Measurements from ENCODE around the gene GPR35.

The GPR35 gene, protein sequence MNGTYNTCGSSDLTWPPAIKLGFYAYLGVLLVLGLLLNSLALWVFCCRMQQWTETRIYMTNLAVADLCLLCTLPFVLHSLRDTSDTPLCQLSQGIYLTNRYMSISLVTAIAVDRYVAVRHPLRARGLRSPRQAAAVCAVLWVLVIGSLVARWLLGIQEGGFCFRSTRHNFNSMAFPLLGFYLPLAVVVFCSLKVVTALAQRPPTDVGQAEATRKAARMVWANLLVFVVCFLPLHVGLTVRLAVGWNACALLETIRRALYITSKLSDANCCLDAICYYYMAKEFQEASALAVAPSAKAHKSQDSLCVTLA

DNA sequence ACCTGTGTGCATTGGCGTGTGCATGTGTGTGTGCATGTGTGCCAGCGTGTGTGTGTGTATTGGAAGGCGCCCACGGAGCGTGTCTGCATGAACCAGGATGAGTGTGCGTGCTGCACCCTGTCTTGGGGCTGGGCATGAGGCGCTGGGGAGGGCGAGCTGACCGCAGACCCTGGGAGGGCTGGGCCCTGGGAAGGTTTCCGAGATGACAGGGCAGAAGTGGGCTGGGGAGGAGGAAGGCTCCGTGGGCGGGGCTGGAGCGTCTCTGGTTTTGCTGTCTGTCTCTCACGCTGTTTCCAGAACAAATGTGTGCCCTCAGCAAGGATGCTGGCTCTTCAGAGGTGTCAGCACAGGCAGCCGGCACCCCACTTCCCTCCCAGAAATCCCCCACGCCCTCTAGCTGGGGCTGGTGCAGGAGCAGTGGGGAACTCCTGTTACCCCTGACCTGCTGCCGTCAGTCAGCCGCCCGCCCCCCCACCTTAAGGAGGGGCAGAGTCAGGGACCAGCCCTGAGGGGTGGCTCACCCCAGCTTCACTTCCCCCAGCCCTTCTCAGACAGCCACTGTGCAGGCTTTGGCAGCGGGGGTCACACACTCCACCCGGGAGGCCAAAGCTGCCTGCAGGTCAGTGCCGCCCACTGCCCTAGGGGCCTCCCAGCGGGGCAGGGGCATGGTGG lies at the start of gene GPR35:
Gene GPR35 (plus strand): TSS at position 531 of the 672 bp plus-strand sequence. CDS start 4,473 bp downstream, outside the sequence.
- DNase-seq, result no peak

DNA sequence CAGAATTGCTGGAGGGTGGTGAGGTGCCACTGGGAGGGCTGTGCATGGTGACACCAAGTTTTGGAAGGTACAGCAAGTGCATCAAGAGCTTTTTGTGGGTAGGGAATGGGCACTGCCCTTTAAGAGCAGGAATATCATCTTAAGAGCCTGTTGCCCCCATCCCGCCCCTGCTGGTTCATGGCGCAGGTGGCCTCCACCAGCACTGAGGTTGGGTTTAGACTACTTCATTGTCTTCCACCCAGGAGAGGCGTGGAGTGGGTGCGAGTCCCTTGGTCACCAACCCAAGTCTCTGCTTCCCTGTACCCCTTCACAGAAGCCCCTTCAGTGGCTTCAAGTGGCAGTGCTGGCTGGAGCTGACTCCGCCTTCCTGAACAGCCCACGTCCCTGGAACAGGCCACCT lies 49.2 kb upstream of the GPR35 start:
- DNase-seq, result no peak

DNA sequence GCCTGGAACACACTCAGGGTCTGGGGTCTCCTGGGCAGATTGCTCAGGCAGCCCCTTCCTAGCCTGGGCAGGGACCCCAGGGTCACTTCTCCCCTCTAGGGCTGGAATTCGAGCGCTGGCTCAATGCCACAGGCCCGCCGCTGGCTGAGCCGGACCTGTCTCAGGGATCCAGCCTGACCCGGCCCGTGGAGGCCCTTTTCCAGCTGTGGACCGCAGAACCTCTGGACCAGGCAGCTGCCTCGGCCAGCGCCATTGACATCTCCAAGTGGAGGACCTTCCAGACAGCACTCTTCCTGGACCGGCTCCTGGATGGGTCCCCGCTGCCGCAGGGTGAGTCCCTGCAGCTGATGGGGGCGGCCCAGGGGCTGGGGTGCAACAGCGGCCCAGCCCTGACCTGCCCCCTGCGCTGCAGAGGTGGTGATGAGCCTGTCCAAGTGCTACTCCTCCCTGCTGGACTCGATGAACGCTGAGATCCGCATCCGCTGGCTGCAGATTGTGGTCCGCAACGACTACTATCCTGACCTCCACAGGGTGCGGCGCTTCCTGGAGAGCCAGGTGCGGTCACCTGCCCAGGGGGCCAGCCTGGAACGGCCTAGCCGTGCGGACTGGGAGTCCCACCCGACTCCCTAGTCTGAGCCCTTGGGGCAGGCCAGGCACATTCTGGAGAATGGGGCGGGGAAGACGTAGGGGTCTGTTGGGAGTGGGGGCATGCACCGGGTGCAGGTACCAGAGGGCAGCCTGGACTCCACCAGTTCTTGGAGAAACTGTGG lies 48.7 kb upstream of the GPR35 start:
- no peak for DNase-seq

DNA sequence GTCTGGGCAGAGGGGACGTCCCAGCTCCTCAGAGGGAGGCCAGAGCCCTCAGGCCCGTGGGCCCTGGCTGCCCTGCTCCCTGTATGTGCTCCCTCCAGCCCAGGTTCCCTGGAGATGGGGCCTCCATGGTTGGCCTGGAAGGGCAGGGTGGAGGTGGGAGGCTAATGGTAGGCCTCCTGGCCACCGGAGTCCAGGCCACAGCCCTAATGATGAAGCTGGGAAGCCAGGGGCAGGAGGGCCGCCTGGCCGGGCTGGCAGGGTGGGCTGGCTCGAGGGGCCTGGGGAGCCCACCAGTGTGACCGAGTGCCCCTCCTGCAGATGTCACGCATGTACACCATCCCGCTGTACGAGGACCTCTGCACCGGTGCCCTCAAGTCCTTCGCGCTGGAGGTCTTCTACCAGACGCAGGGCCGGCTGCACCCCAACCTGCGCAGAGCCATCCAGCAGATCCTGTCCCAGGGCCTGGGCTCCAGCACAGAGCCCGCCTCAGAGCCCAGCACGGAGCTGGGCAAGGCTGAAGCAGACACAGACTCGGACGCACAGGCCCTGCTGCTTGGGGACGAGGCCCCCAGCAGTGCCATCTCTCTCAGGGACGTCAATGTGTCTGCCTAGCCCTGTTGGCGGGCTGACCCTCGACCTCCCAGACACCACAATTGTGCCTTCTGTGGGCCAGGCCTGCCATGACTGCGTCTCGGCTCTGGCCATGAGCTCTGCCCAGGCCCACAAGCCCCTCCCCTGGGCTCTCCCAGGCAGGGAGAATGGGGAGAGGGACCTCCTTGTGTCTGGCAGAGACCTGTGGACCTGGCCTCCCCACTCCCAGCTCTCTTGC lies 47.8 kb upstream of the GPR35 start:
- DNase-seq, result no peak

DNA sequence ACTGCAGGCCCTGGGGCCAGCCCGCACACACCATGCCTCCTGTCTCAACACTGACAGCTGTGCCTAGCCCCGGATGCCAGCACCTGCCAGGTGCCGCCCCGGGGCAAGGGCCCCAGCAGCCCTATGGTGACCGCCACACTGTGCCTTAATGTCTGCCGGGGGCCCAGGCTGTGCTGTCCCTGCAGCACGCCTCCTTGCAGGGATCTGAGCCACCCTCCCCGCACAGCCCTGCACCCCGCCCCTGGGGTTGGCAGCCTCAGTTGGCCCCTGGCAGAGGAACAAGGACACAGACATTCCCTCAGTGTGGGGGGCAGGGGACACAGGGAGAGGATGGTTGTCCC lies 47.2 kb upstream of the GPR35 start:
- DNase-seq, result no peak

DNA sequence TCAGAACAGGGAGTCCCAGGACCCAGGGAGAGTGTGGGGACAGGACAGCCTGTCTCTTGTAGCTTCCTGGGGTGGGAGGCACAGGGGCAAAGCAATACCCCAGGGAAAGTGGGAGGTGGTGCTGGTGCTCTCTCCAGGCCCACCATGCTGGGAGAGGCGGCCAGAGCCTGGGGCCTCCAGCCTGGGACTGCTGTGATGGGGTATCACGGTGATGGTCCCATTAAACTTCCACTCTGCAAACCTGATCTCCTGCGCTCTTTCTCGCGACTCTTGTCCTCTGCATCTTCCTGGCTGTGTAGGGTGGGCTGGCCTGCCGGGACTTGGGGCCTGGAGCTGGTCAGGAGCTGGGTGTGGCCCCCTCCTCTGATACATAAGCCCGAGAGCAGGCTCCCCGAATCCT lies 46.8 kb upstream of the GPR35 start:
- DNase-seq, result no peak

DNA sequence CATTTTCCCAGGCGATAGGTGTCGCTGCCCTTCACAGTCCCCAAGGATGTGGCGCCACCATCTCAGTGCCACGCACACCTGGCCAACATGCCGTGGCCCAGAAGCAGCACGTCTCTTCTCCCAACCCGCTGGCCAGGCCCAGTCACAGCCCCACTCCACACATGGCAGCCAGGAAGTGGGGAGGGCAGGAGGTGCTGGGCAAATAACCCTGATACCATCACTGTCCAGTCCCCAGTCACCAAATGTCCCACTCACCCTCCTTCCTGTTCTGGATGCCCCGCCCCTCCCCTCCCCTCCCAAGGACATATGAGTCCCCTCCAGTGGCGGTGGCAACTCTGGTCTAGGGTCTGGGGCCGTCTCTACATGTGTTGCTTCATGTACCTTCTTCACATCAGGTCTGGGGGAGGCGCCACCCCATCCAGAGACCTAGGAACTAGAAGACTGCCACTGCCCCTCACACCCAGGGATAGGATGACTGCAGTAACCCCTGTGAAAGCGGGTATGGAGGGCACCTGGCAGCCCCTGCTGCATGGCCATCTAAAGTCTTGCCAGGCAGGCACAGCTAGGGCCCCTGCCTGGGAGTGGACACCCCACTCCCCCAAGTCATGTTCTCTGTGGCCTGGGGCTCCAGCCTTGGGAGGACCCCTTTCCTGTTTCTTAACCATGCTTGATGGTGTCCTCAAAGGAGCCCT lies 46.1 kb upstream of the GPR35 start:
- DNase-seq, result no peak

DNA sequence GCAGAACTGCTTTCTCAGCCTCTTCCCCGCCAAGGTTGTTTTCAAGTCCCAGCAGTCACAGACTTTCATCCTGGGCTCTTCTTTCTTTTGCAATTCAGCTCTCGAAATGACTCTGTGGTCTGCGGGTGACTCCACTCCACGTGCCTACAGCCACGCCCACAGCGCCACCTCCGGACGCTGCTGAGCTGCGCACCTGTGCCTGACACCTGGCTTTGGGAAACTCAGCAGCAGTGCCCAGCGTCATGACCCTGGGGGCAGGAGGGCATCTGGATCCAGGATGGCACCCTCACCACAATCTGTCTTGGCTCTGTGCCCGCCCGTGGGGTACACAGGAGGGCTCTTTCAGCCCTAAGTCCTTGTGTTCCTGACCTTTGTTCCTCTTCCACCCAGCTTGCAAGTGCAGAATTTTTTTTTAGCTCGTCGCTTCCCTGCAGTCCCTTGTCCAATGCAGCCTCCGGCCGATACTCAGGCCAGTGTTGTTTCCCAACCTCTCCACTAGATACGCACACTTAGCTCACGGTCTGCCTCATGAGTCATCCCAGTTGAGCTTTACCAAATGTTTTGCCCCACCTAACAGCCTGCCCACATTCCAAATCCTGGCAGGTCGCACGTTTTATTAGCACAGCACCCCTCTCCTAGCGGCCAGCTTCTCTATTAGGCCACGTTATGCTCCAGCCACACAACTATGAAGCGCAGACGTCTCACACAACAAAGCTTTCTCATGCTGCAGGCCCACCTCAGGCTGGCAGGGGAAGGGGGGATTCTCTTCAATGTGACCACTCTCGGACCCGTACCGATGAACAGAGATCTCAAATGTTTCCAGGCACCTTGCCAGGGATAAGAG lies 45.3 kb upstream of the GPR35 start:
- DNase-seq, result peak; percentile 61

DNA sequence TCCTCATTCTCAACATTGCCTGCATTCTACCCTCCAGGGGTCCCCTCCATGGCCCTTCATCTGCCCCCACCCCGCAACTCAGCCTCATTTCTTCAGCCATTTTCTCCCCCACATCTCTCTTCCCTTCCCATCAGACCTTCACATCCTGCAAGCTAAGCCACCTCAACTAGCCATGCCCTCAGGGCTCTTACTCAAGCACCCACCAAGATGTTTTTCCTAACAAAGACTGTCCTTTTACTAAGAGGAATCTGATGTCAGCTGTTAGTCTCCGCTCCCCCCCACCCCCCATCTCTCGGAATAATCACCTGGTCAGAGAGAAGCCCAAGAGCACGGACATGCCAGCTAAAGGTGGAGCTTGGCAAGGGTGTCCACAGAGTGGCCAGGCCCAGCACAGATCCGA lies 43.5 kb upstream of the GPR35 start:
- DNase-seq, result peak; percentile 13

DNA sequence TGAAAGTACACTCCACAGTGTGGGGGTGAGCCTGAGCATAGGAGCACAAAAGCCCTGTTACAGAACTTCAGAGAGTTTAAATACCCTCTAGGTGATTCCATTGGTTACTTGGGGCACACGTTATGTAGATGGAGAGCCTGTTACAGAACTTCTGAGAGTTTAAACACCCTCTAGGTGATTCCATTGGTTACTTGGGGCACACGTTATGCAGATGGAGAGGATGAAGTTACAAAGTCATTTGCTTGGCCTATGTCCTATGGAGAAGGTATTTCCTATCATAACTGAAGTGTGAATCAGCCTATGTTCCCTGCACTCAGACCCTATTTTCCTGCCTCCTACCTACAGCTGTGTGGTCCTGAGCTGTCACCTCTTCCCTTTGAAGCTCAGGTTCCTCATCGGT lies 42.5 kb upstream of the GPR35 start:
- no peak for DNase-seq

DNA sequence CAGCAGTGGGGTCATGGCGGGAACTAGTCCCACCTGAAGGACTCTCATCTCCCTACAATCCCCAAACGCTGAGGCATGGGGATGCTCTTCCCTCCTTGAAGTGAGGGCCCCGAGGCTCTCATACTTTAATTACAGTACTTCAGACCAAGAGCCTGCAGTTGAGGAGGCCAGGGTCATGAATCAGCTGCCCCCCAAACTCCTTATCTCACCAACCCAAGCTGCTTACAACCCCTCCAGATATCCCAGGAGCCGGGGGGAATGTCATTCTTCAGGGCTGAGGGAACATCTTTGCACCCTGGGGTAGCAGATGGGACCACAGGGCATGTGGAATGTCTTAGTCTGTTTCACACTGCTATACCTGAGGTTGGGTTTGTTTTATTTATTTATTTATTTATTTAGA lies 41.5 kb upstream of the GPR35 start:
- DNase-seq, result no peak

DNA sequence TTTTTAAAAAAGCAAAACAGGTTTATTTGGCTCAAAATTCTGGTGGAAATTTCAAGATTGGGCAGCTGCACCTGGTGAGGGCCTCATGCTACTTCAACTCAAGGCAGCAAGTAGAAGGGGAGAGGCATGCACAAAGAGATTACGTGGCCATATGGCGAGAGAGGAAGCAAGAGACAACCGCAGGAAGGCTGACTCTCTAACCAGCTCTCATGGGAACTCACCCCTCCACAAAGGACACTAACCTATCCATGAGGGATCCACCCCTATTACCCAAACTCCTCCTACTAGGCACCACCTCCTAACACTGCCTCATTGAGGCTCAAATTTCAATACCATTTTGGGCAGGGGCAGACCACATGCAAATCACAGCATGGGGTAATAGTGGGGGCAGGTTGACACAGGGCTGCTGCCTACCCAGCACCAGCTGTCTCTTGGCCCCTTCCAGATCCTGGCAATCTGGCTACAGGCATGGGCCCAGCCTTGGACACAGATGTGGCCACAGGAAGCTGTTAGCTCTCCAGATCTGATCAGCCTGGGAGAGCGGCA lies 40.7 kb upstream of the GPR35 start:
- no peak for DNase-seq

DNA sequence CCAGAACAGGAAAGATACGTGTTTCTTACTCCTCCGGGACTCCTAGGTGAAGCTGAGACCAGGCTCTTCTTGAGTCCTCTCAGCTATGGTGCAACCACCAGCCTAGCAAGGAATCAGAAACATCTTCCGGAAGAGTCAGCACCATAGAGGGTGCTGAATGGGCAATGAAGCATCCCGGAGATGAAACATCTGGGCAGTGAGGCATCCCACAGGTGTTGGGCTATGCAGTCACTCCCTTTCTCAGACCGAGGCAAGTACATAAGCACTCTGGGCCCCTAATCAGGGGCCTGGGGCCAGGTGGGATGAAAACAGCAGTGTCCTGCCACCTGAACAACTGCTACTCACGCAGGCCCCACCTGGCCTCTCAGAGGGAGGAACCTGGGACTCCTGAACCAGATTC lies 40.2 kb upstream of the GPR35 start:
- no peak for DNase-seq

DNA sequence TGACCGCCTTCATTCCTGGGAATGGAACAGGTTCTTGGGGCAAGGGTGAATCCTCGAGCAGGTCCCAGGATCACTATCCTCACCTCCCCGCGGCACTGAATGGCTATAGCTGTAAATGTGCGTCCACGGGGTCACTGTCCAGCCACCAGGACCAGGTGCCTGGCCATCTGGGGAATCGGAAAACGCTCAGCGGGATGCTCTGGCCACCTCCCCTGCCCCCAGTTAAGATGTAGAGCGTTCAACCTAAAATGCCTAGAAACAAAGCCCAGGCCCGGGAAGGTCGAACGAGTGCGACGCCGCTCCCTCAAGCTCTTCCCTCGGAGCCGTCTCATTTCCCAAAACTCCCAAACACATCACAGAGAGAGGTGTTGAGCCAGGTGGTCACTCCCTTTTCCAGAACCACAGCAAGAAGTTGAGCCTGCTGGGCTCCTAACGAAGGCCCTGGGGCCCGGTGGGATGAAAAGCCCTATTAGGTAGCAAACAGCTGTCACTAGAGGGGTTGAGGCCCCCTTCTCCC lies 39.5 kb upstream of the GPR35 start:
- no peak for DNase-seq

DNA sequence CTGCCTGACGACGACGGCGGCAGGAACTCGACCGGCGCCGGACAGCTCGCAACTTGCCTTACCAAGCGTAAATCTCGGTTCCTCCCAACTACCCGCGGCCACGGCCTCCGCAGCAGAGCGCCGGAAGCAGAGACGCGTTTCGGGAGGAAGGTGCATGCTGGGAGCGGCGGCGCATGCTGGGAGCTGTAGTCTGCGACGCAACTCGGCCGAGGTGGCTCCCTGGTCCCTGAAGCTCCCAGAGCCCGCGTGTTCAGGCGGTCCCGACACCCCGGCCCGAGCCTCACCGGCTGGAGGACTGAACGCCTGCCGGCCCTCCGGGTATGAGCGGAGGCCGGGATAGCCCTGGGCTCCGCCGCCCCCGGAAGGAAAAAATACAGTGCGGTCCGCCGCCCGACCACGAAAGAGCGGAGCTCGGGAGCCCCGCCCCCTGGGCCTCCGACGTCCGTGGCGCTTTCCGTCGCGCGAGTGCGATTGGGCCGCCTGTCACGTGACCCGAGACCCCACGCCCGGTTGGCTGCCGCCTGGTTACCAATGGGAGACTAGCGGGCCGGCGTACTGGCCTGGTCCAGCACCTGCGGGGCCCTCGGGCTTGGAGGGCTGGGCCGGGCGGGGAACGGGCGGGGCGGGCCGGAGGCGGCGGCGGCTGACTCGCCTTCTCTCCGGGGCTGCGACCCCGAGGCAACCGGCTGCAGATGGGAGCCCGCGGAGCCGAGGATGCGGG lies 38.9 kb upstream of the GPR35 start, which contains the start of gene CAPN10:
Gene CAPN10 (plus strand): TSS at position 537 of the 721 bp plus-strand sequence. CDS start 178 bp downstream, at position 715.
- peak; percentile 93 for DNase-seq

DNA sequence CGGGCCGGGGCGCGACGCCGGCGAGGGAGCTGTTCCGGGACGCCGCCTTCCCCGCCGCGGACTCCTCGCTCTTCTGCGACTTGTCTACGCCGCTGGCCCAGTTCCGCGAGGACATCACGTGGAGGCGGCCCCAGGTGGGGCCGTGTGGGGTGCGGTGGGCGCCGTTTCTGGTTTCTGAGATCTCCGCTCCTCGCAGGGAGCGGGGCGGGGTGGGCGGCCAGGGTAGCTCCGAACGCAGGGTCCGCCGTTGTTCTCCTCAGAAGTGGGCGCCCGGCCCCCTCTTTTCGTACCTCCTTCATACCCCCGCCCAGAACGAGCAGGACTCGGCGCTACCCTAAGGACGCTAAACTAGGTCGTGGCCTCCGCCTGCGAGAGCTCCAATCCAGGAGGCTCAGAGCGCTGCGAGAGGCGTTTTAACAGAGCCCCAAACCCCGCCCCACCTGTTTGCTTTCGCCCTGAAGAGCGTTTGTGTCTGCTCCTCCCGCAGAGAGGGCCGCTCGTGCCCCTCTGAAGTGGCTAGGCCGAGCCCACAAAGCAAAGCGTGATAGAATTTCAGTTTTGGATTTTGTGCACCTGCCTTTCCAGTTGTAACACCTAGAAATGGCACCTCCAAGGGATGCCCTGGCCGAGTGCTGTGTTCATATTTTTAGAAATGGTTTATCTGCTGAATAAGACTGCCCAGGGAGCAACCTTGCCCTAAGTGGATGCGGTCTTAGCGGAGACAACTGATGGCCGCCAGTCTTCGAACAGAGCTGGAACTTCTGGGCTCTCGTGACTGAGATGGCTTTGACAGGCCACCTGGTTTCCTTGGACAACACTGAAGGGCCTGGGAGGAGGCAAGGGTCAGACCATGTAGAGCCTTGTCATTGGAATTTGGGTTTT lies 38.1 kb upstream of the GPR35 start:
- no peak for DNase-seq

DNA sequence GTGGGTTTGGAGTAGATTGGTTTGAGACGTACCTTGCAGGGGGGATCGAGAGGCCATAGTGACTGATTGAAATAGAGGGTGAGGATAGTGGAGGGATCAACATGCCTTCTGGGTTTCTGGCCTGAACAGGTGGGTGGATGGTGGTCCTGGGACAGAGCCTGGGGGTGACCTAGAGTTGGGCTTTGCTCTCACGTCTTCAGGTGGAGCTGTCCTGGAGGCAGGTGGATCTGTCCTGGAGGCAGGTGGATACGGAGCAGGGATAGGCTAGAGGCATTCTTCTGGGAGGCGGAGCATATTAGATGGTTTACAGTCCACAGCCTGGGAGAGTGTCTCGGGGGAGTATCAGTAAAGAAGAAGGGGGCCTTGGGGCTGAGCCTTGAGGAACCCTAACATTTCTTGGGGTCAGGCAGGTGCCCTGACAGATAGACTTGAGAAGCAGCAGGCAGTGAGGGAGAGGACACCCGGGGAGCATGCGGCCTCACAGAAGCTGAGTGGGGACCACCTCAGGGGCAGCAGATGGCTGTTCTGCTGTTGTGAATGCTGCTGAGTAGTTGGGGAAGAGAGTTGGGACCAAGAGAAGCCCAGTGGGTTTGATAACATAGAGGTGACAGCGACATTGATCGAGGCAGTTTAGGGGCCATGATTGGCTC lies 37.1 kb upstream of the GPR35 start:
- DNase-seq, result no peak

DNA sequence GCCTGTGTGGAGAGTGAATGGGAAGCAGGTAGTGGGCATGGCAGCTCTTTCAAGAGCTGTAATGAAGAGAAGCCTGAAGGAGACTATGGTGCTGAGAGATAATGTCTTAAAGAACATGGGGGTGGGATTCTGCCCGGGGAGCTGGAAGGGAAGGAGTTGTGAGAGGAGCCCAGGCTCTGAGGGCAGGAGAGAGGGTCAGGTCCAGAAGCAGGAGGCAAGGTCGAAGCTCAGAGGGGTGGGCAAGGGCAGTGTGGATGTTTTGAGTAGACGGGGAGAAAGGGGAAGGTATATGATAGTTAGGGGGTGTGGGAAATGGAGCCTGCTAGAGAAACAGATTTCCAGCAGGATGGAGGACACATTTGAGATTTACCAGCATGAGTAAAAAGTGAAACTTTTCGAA lies 36.6 kb upstream of the GPR35 start:
- no peak for DNase-seq

DNA sequence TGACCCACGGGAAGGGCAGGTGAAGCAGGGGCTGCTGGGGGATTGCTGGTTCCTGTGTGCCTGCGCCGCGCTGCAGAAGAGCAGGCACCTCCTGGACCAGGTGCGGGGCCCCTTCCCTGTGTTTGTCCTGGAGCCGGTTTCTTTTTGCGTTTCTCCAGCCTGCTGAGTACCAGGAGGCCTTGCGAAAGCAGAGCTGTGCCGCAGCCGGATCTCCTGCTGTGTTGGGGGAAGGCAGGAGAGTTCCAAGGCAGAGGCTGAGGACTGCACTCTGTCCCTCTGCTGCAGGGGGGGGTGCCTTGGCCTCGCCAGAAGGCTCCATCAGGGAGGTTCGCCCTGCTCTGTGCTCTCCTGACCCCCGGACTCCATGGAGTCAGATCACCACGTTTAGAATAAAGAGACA lies 35.9 kb upstream of the GPR35 start:
- no peak for DNase-seq
